GM18511 (cell line): ENCODE results near the gene TESK2.
A peak's percentile ranks its signal among the peaks of the same experiment; 100 is the strongest.

Experiments used
- ATAC-seq: cut with Tn5 transposase; IDR thresholded peaks from one replicate; pipeline ENCODE4 v1.9.1; 2021; ENCODE audit warnings: mild to moderate bottlenecking, moderate library complexity; ENCODE audit not compliant: unreplicated experiment

TESK2 gene

DNA sequence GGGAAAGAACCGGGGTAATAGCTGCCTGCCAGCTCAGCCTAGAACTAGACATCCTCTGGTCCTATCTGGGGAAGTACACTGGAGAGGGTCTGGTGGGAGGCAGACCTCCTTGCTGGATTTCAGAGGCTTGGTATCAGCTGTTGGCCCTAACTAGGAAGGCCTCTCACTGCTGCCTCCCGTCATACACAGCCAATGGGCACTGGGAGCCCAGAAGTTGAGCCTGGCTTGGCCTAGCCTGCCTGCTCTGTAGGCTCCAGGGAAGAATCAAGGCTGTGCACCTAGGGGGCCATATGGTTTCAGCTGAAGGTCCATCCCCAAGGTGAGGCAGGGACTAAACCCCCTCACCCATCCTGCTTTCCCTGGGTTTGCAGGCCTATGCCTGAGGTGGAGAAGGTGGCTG lies 146.5 kb downstream of the TESK2 start:
- no peak for ATAC-seq

DNA sequence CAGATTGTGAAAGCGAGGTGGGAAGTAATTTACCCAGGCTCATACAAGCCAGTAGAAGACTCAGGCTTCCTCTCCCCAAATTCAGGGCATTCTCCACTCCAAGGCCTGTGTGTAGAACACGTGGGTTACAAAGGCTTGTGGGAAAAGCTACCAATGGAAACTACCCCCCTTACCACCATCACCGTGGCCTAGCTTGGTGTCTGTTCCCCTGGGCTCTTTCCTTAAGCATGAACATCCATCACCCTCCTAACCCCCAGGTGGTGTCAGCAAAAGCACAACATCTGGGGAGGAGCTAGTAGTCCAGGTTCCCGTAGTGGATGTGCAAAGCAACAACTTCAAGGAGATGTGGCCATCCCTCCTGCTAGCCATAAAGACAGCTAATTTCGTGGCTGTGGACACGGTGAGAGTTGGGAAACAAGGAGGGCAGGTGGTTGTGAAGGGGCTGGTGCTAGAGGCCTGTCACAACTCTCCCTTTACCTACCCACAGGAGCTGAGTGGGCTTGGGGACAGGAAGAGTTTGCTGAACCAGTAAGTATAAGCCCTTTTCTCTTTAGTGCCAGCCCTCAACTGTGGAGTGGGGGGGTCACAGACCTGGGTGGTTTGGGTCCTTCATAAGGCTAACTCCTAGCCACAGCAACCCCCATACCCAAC lies 150.0 kb downstream of the TESK2 start:
- ATAC-seq, result no peak

DNA sequence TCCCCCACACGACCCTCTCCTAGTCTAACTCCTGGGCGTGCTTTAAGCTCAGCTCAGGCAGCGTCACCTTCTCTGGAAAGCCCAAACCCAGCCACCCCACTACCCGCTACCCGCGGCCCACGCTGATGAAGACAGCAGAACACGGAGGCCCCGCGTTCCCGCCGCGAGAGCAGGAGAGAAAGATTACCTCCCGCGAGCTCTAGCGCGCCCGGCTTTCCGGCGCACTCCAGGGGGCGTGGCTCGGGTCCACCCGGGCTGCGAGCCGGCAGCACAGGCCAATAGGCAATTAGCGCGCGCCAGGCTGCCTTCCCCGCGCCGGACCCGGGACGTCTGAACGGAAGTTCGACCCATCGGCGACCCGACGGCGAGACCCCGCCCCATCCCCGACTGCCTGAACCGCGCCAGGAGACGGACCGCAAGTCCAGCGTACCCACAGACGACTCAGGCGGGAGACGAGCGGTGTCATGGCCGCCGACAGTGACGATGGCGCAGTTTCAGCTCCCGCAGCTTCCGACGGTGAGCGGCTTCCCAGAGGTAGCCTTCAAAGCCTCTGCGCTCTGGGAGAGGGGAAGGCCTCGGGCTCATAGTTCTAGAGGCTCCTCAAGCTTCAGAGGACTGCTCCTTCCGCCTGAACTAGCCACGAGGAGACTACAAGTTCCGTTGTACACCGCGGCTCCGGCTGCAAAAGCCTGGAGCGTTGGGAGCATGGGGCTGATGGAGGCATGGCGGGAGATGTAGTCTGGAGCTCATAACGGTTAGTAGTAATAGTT lies 151.0 kb downstream of the TESK2 start, which contains the start of the genes MUTYH and TOE1:
Gene MUTYH, minus strand, starts transcription at position 652 of the 770 bp plus-strand sequence. CDS start 5,935 bp downstream, outside the sequence.
Gene TOE1, plus strand, starts transcription at position 382 of the 770 bp plus-strand sequence. Its CDS starts 83 bp downstream, at position 465.
- peak; percentile 86 for ATAC-seq

DNA sequence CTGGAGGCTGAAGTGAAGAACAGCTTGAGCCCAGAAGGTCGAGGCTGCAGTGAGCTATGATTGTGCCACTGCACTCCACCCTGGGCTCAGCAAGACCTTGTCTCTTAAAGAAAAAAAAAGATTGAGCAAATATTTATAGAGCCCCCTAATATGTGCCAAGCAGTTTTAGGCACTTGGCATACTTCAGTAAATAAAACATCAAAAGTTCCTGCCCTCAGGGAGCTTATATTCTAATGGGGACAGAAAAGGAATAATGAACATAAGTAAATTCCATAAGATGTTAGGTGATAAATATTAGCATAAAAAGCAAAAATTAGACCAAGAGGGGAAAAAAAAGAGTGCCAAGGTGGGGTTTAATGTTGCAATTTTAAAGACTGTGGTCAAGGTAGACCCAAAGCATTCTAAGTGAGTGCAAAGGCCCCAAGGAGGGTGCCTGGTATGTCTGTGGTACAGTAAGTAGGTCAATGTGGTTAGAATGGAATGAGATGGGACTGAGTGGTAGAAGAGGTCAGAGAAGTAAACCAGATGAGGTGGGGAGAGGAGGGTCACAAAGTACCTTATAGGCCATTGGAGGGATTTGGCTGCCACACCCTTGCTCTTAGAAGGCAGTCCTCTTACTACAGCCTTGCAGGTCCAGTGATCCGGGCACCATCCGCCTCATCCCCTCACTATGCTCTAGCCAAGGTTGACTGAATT lies 153.2 kb downstream of the TESK2 start:
- ATAC-seq, result no peak

DNA sequence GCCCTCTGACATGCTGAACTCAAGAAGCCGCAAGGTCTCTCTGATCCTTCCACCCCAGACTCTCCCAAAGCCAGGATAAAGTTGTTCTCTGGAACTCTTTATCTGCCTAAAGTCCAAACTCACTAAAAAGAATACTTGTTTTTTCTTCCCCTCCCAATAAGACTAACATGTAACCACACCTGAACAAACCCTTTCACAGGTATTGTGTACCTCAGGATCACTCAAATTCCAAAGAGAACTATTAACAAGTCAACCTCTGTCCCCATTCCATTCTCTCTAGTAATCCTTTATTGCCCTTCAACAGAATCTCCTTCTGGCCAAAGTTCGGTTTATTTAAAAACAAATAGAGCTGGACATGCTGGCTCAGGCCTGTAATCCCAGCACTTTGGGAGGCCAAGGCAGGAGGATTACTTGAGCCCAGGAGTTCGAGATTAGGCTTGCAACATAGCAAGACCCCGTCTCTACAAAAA lies 155.1 kb downstream of the TESK2 start:
- no peak for ATAC-seq

DNA sequence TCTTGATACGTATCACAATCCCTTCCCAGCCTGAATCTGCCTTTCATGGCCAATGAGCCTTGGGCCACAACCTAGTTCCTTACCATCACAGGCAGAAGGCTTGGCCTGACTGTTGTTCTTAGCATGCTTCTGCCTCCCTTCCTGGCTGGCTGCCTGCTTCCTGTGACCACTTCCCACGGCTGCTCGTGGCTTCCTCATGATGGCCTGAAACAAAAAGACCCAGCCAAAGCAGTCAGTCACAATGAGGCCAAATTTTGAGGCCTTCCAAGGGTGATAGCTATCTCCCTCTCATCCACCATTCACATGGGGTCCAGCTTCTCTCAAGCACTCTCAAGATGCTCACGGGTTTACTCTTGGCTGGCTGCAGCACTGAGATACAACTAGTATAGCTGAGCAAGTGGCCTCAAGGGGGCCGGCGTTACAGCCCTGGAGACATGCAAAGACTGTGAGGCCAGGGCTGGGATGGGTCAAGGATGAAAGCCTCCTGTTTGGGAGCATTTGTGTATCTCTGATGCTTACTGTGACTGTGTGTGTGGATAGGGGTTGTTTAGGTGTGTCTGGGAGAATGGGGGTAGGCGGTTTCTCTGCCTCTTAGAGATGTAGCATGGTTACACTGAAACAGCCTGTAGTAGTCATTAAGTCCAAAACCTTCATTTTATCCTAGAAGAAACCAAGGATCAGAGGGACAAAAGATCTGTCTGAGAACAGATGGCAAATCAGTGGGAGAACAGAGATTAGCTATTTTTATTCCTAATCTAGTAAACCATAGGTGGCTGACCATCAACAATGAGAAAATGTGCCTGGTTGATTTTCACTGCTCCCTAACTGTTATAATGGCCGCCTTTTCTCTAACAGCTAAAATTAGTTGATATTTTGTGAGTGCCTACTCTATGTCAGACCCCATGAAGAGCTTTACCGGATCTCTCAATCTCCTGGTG lies 156.4 kb downstream of the TESK2 start:
- ATAC-seq, result no peak

DNA sequence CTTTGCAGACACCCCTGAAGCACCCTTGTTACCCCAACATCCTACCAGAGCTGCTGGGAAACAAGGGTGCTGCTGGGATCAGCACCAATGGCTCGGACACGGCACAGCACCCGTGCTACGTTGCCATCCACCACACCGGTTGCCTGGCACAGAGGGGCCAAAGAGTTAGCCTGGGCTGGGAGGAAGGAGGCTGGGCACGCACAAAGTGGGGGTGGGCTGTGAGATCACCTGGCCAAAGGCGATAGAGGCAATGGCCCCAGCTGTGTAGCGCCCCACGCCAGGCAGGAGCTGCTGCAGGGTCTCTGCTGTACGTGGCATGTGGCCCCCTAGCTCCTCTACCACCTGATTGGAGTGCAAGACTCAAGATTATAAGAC lies 158.6 kb downstream of the TESK2 start:
- no peak for ATAC-seq

DNA sequence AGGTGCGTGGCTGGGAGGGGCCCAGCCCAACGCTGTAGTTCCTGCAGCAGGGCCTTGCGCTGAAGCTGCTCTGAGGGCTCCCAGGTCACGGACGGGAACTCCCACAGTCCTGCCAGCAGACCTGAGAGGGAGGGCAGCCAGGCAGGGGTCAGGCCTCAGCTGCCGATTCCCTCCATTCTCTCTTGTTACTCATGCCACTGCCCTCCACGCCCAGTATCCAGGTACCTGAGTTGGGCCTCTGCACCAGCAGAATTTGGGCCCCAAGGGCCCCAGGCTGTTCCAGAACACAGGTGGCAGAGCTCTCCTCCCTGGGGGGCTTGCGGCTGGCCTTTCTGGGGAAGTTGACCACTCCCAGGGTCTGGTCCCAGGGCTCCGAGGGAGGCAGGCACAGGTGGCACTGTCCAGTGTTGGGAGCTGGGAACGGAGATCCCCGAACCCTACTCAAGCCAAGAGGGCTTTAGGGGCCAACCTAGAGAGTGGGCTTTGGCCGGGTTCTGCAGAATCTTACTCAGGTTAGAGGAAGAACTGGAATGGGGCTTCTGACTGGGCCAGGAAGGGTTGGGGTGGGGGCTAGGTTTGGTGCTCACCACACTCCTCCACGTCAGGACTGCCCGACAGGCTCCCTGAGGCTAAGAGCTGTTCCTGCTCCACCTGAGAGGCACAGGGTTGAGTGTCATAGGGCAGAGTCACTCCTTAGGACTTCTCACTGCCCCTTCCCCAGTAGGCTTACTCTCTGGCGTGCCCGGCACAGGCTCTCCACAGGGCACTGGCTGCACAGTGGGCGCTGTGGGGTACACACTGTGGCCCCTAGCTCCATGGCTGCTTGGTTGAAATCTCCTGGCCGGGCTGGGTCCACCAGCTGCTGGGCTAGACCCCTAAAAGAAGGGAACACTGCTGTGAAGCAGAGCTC lies 159.3 kb downstream of the TESK2 start:
- ATAC-seq, result no peak

DNA sequence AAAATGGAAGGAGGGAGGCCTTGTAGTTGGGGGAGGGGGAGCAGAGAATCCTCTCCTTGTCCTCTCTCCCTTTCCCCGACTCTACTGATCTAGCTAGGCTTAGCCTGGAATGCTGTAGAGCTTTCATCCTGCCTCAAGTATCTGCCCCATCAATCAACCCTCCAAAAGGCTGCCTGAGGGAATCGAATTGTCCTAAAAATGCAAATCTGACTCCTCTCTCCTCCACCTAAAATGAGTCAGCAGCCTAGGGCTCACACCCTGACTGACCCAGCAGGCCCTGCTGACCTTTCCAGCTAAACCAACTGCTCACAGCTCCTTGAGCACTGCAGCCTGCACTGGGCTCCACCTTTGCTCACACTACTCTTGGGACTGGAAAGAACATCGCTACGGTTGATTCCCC lies 161.5 kb downstream of the TESK2 start:
- no peak for ATAC-seq

DNA sequence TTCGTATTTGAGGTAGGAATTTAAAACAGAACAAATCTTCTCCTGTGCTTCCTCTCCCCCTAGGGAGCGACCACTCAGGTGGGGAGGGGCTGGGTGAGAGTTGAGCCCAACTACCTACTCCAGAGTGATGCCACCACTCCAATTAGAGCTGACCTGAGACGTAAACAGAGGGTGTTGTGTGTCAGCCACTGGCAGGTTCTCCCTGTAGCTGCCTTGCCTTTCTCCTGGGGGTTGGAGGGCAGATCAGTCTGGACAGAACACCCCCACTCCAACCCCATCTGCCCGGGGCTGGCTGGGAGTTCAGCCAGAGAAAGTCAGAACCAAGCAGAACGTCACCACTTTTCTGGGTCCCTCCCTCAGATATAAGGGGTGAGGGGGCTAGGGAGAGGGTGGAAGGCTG lies 162.3 kb downstream of the TESK2 start:
- no peak for ATAC-seq

DNA sequence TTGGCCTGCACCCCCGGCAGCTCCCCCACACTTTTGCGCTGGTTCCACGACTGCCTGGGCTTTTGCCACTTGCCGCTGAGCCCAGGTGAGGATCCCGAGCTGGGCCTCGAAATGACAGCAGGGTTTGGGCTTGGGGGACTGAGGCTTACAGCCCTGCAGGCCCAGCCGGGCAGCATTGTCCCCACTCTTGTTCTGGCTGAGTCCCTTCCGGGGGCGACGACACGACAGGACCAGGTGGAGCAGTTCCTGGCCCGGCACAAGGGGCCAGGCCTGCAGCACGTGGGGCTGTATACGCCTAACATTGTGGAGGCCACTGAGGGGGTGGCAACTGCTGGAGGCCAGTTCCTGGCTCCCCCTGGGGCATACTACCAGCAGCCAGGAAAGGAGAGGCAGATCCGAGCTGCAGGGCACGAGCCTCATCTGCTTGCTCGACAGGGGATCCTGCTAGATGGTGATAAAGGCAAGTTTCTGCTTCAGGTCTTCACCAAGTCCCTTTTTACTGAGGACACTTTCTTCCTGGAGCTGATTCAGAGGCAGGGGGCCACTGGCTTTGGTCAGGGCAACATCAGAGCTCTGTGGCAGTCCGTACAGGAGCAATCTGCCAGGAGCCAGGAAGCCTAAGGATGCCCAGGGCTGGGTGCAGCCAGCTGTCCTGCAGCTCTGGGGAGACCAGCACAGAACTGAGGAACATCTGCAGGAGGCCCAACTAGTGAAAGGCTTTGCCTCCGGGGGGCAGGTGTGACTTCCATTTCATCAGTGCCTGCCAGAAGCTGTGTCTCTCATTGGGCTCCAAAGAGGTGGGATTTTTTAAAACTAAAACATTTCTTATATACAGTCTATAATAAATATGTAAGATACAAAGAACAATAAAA lies 163.1 kb downstream of the TESK2 start:
- no peak for ATAC-seq

DNA sequence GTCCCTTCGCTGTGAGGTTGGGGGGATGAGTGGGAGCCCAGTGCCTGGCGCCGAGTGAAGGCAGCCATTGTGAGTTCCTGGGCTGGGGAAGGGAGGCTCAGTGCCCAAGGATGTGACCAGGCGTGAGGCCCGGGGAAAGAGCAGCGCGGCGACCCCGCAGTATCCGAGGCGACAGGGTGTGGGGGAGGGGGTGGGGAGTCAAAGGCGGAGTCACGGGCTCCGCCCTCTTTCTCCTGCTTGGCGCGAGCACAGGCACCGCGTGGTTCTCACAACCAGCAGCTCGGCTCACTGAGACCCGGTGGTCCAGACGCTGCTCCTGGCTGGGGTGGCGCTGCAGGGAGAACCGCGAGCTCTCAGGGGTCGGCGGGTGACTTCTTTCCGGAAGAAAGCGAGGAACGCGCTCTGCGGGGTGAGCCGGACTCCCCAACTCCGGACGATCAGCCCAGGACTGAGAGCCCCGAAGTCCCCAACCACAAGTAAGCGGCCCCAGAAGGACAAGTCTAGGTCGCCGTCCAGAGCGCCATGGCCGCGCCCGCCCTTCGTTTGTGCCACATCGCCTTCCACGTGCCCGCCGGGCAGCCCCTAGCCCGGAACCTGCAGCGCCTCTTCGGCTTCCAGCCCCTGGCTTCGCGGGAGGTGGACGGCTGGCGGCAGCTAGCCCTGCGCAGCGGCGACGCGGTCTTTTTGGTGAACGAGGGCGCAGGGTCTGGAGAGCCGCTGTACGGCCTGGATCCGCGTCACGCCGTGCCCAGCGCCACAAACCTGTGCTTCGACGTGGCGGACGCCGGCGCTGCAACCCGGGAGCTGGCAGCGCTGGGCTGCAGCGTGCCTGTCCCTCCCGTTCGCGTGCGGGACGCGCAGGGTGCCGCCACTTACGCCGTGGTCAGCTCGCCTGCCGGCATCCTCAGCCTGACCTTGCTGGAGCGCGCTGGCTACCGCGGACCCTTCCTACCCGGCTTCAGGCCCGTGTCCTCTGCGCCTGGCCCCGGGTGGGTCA lies 164.0 kb downstream of the TESK2 start, which contains the start of gene HPDL:
Gene HPDL, plus strand, starts transcription at position 269 of the 997 bp plus-strand sequence. Its CDS starts 254 bp downstream, at position 523.
- ATAC-seq, result peak; percentile 53

DNA sequence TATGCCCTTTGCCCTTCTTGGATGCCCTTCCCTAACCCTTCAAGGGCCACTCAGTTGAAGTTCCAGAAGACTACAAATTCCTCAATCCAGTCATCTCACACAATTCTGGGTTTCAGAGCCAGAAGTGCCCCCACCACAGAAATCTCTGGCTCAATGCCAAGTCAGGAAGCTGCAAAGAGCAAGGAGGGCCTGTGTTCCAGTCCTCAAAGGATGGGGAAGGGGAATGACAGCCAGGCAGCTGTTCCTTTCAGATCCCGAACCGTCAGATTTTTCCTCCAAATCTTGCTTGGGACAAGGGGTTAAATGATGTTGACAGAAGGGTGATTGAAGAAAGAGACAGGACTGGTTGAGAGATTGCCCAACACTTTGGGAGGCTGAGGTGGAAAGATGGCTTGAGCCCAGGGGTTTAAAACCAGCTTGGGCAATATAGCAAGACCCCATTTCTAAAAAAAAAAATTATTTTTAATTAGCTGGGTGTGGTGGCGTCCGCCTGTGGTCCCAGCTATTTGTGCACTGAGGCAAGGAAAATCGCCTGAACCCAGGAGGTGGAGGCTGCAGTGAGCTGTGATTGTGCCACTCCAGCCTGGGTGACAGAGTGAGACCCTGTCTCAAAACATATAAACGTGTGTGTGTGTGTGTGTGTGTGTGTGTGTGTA lies 165.0 kb downstream of the TESK2 start:
- ATAC-seq, result no peak

DNA sequence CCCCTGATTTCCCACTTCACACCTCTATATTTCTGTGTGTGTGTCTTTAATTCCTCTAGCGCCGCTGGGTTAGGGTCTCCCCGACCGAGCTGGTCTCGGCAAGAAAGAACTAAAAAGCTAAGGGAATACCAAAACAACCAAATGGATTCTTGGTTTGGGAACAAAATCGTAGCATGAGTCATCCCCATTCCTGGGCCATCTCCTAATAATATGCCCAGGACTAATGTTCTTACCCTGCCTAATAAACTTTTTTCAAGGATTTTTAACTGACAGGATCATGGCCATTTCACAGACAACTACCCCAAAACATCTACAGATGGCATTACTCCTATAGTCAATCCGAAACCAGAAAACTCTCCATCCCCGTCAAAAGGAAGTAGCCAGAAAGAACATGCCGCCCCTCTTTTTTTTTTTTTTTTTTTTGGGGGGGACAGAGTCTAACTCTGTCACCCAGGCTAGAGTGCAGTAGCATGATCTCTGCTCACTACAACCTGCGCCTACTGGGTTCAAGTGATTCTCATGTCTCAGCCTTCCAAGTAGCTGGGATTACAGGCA lies 168.4 kb downstream of the TESK2 start:
- ATAC-seq, result no peak

DNA sequence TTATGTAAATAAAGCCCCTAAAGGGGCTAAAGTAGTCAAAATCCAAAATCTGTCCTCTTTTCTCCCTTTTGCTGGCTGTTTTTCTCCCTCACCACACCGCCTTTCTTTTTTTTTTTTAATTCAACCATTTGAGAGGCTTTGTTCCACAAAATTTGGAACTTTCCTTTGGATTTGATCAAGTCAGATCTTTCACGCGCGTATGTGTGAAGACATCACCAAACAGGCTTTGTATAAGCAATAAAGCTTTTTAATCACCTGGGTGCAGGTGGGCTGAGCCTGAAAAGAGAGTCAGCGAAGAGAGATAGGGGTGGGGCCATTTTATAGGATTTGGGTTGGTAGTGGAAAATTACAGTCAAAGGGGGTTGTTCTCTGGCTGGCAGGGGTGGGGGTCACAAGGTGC lies 169.5 kb downstream of the TESK2 start:
- ATAC-seq, result no peak

DNA sequence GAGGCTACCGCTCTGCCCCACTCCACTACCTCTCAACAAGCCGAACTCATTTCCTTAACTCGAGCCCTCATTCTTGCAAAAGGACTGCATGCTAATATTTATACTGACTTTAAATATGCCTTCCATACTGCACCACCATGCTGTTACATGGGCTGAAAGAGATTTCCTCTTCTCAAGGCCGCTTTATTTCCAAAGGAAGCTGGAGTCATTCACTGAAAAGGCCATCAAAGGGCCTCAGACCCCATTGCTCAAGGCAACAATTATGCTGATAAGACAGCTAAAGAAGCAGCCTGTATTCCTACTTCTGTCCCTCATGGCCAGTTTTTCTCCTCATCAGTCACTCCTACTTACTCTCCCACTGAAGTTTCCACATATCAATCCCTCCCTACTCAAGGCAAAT lies 171.2 kb downstream of the TESK2 start:
- ATAC-seq, result no peak
